H1 (cell line): ENCODE data around the gene ARHGEF4.

Experiments used
- ASH2L ChIP-seq: fragments of 200-600, 300-600 bp; sonication (generic); IDR thresholded peaks from one replicate; pipeline ENCODE4 v1.7.1; 2017; ENCODE audit warnings: low read length
- EZH2 ChIP-seq: fragments of 200-600 bp; sonication (generic); IDR thresholded peaks from 2 replicates; pipeline ENCODE4 v1.7.1; 2012; ENCODE audit warnings: low read depth, mild to moderate bottlenecking, moderate library complexity, low read length, inconsistent platforms; ENCODE audit not compliant: severe bottlenecking
- GABPA ChIP-seq: IDR thresholded peaks from 2 replicates; pipeline ENCODE4 v1.6.1; 2011; ENCODE audit warnings: mild to moderate bottlenecking, low read length, moderate library complexity, borderline replicate concordance; ENCODE audit not compliant: insufficient read depth
- HDAC2 ChIP-seq, 2 experiments: fragments of 300-600 bp in 1 of 2; sonication (generic) in 1 of 2; IDR thresholded peaks; 2 replicates each; pipeline ENCODE4 v1.6.1; 2011 to 2012; ENCODE audit warnings: low read depth in 2 of 2, low read length in 2 of 2, mild to moderate bottlenecking in 2 of 2, moderate library complexity in 2 of 2, borderline replicate concordance in 1 of 2, inconsistent platforms in 1 of 2
- MAFK ChIP-seq: IDR thresholded peaks from 2 replicates; pipeline ENCODE4 v1.6.1; 2012; ENCODE audit warnings: low read depth, mild to moderate bottlenecking, improper control_type of control experiment, low read length
- POLR2A ChIP-seq, 2 experiments: IDR thresholded peaks; 1 replicate in 1 of 2; 2 replicates in 1 of 2; pipeline ENCODE4 v1.6.1; 2011; ENCODE audit warnings: low read depth in 2 of 2, low read length in 2 of 2, mild to moderate bottlenecking in 2 of 2; ENCODE audit errors: control extremely low read depth in 1 of 2
- POLR2AphosphoS5 ChIP-seq: IDR thresholded peaks from 2 replicates; pipeline ENCODE4 v1.6.1; 2011; ENCODE audit warnings: low read depth, low read length
- RFX5 ChIP-seq: IDR thresholded peaks from 2 replicates; pipeline ENCODE4 v1.6.1; 2011; ENCODE audit warnings: low read depth, low read length, improper control_type of control experiment, borderline replicate concordance
- TAF1 ChIP-seq: IDR thresholded peaks from 2 replicates; pipeline ENCODE4 v1.6.1; 2011; ENCODE audit warnings: mild to moderate bottlenecking, low read depth, low read length
- YY1 ChIP-seq: IDR thresholded peaks from 2 replicates; pipeline ENCODE4 v1.6.1; 2011; ENCODE audit warnings: low read depth, mild to moderate bottlenecking, low read length
- TF ChIP-seq, protein P1 (sequence below), 3 experiments: IDR thresholded peaks; 1 replicate in 2 of 3; 2 replicates in 1 of 3; pipeline versions ENCODE4 v1.5.1 to v1.6.1; 2011; ENCODE audit warnings: low read length in 3 of 3, mild to moderate bottlenecking in 3 of 3, inconsistent platforms in 2 of 3, low read depth in 1 of 3, moderate library complexity in 1 of 3; ENCODE audit not compliant: insufficient read depth in 1 of 3; ENCODE audit errors: control extremely low read depth in 1 of 3
- TF ChIP-seq, protein P2 (sequence below): IDR thresholded peaks from 2 replicates; pipeline ENCODE4 v1.6.1; 2012; ENCODE audit warnings: low read length, inconsistent platforms
- TF ChIP-seq, protein P3 (sequence below): IDR thresholded peaks from 2 replicates; pipeline ENCODE4 v1.6.1; 2011; ENCODE audit warnings: low read length, improper control_type of control experiment

DNA sequence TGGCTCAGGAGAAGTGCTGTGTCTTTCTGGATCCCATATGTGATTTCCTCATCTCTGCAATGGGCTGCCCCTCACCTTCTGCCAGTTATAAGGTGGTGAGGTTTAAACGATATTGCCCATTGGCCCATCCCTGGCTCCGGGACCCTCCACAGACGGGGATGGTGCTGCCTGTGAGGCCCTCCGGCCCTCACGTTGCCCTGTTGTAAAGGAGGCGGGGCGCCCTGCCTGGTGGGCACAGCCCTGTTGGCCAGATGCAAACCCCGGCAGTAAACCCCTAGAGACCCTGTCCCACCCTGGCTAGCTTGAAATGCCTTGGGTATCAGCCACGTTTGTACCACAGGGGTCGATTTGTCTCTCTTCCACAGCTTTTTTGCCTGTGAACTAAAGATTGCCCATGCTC lies 7.4 kb downstream of the ARHGEF4 start:
- TF ChIP-seq POLR2AphosphoS5 (no peak), ASH2L (no peak), GABPA (no peak), MAFK (no peak), EZH2 (no peak), YY1 (no peak), RFX5 (no peak), POLR2A (IDR thresholded peaks at IDR 0.05; ENCODE audit: control extremely low read depth in 1 of 2, low read depth in 2 of 2, low read length in 2 of 2) (no peak), HDAC2 (IDR thresholded peaks at IDR 0.05; ENCODE audit: borderline replicate concordance in 1 of 2, low read depth in 2 of 2, low read length in 2 of 2) (no peak), TAF1 (no peak)
- TF ChIP-seq, protein P1, sequence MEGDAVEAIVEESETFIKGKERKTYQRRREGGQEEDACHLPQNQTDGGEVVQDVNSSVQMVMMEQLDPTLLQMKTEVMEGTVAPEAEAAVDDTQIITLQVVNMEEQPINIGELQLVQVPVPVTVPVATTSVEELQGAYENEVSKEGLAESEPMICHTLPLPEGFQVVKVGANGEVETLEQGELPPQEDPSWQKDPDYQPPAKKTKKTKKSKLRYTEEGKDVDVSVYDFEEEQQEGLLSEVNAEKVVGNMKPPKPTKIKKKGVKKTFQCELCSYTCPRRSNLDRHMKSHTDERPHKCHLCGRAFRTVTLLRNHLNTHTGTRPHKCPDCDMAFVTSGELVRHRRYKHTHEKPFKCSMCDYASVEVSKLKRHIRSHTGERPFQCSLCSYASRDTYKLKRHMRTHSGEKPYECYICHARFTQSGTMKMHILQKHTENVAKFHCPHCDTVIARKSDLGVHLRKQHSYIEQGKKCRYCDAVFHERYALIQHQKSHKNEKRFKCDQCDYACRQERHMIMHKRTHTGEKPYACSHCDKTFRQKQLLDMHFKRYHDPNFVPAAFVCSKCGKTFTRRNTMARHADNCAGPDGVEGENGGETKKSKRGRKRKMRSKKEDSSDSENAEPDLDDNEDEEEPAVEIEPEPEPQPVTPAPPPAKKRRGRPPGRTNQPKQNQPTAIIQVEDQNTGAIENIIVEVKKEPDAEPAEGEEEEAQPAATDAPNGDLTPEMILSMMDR (IDR thresholded peaks at IDR 0.05; ENCODE audit: control extremely low read depth in 1 of 3, insufficient read depth in 1 of 3, low read depth in 1 of 3, low read length in 3 of 3) = no peak
- TF ChIP-seq, protein P2, sequence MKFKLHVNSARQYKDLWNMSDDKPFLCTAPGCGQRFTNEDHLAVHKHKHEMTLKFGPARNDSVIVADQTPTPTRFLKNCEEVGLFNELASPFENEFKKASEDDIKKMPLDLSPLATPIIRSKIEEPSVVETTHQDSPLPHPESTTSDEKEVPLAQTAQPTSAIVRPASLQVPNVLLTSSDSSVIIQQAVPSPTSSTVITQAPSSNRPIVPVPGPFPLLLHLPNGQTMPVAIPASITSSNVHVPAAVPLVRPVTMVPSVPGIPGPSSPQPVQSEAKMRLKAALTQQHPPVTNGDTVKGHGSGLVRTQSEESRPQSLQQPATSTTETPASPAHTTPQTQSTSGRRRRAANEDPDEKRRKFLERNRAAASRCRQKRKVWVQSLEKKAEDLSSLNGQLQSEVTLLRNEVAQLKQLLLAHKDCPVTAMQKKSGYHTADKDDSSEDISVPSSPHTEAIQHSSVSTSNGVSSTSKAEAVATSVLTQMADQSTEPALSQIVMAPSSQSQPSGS = no peak
- TF ChIP-seq, protein P3, sequence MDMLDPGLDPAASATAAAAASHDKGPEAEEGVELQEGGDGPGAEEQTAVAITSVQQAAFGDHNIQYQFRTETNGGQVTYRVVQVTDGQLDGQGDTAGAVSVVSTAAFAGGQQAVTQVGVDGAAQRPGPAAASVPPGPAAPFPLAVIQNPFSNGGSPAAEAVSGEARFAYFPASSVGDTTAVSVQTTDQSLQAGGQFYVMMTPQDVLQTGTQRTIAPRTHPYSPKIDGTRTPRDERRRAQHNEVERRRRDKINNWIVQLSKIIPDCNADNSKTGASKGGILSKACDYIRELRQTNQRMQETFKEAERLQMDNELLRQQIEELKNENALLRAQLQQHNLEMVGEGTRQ = no peak
